H1 (cell line): Measurements from ENCODE around the gene TXK.

ENCODE experiments used
- EZH2 ChIP-seq: fragments of 200-600 bp; sonication (generic); IDR thresholded peaks from 2 replicates; pipeline ENCODE4 v1.7.1; 2012; ENCODE audit warnings: low read depth, mild to moderate bottlenecking, moderate library complexity, low read length, inconsistent platforms; ENCODE audit not compliant: severe bottlenecking
- POLR2A ChIP-seq, 2 experiments: IDR thresholded peaks; 1 replicate in 1 of 2; 2 replicates in 1 of 2; pipeline ENCODE4 v1.6.1; 2011; ENCODE audit warnings: low read depth in 2 of 2, low read length in 2 of 2, mild to moderate bottlenecking in 2 of 2; ENCODE audit errors: control extremely low read depth in 1 of 2
- TAF1 ChIP-seq: IDR thresholded peaks from 2 replicates; pipeline ENCODE4 v1.6.1; 2011; ENCODE audit warnings: mild to moderate bottlenecking, low read depth, low read length
- TF ChIP-seq, protein P1 (sequence below), 3 experiments: IDR thresholded peaks; 1 replicate in 2 of 3; 2 replicates in 1 of 3; pipeline versions ENCODE4 v1.5.1 to v1.6.1; 2011; ENCODE audit warnings: low read length in 3 of 3, mild to moderate bottlenecking in 3 of 3, inconsistent platforms in 2 of 3, low read depth in 1 of 3, moderate library complexity in 1 of 3; ENCODE audit not compliant: insufficient read depth in 1 of 3; ENCODE audit errors: control extremely low read depth in 1 of 3

DNA sequence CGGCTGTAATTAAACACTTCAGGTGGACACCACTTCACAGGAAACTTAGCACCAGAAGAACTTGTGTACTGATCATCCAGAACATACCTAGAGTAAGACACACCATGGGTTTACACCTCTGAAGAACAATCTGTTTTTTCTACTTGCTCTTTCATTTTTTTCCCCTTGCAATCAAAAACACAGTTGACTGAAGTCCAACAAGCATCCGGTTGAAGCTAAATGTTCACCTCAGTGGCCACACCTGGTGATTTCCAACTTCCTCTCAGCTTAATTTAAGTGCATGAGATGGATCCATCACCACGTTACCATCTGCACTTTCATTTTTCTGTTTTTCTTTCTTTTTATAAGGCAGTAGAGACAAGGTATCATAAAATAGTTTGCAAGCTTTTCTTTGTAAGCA is 4.9 kb upstream of the TXK start:
- TF ChIP-seq POLR2A (IDR thresholded peaks at IDR 0.05; ENCODE audit: control extremely low read depth in 1 of 2, low read depth in 2 of 2, low read length in 2 of 2) (no peak), EZH2 (no peak), TAF1 (no peak)
- TF ChIP-seq, protein P1, sequence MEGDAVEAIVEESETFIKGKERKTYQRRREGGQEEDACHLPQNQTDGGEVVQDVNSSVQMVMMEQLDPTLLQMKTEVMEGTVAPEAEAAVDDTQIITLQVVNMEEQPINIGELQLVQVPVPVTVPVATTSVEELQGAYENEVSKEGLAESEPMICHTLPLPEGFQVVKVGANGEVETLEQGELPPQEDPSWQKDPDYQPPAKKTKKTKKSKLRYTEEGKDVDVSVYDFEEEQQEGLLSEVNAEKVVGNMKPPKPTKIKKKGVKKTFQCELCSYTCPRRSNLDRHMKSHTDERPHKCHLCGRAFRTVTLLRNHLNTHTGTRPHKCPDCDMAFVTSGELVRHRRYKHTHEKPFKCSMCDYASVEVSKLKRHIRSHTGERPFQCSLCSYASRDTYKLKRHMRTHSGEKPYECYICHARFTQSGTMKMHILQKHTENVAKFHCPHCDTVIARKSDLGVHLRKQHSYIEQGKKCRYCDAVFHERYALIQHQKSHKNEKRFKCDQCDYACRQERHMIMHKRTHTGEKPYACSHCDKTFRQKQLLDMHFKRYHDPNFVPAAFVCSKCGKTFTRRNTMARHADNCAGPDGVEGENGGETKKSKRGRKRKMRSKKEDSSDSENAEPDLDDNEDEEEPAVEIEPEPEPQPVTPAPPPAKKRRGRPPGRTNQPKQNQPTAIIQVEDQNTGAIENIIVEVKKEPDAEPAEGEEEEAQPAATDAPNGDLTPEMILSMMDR (IDR thresholded peaks at IDR 0.05; ENCODE audit: control extremely low read depth in 1 of 3, insufficient read depth in 1 of 3, low read depth in 1 of 3, low read length in 3 of 3): no peak
